GM10266 (cell line): ENCODE measurements around the gene RIPOR3.

ENCODE experiments used
- DNase-seq: peaks from one replicate; pipeline ENCODE4 v3.0.0; 2012; ENCODE audit errors: extremely low spot score
- CTCF ChIP-seq: IDR thresholded peaks from 2 replicates; pipeline ENCODE4 v1.5.1; 2012; ENCODE audit warnings: mild to moderate bottlenecking, low read depth; ENCODE audit not compliant: control insufficient read depth, insufficient read depth; ENCODE audit errors: missing control alignments

RIPOR3 gene

GRCh38 chr20:50594231-50594590 lies 97.1 kb downstream of the RIPOR3 start:
- no peak for DNase-seq
- no peak for TF ChIP-seq CTCF

DNA sequence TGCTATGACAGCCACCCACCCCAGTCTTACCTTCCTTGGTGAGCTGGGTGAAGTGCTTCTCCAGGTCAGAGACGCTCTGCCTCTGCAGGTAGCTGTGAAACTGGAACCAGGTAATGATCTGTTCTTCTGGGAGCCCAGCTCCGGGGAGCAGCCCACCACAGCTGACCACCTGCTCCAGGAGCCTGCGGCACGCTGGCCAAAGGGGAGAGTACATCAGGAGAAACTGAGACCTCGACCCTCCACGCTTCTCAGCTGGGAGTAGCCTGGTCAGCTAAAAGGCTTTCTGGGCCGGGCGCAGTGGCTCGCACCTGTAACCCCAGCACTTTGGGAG lies 98.4 kb downstream of the RIPOR3 start:
- TF ChIP-seq CTCF, result no peak
- DNase-seq, result no peak

DNA sequence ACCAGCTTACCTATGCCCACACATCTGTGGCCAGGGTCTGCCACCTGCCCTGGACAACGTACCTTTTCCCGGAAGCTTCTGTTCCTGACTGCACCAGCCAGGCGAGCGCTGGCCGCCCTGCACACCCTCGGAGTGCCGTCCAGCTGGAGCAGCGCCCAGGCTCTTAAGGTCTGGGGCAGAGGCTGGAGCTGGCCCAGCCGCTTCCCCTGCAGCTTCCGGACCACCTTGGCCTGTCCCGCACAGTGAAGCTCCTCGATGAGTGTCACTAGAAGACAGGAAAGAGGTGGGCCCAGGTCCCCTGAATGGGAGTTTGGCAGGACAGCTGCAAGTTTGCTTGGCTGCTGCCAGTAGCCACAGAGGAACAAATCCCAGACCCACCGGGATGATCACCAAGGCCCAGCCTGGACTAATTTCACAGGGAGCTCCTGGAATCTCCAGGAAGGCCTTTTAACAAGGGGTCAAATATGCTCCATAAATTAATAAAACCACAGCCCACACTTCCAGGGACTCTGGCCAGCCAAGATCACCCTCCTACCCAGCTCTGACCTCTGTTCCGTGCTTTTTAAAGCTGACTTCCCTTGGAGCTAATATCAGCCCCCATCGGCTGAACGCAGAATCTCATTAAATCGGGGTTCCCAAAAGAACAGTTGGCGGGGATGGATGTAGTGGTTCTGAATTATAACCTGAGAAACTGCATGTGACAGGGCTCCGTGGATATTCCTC lies 98.9 kb downstream of the RIPOR3 start:
- no peak for DNase-seq

GRCh38 chr20:50591233-50591852 lies 100.0 kb downstream of the RIPOR3 start:
- DNase-seq, result no peak

More for the DNA sequence above, 98.9 kb downstream of the RIPOR3 start:
- TF ChIP-seq CTCF, result no peak

GRCh38 chr20:50590348-50590664 lies 101.0 kb downstream of the RIPOR3 start:
- TF ChIP-seq CTCF, result no peak
- no peak for DNase-seq

More at GRCh38 chr20:50591233-50591852, 100.0 kb downstream of the RIPOR3 start:
- TF ChIP-seq CTCF, result no peak

- no peak for DNase-seq
- no peak for TF ChIP-seq CTCF
Measured at GRCh38 chr20:50589548-50590347, 101.6 kb downstream of the RIPOR3 start.
